Measurements from ENCODE around the gene TOB1. TPM values are rescaled to one million over a fixed set of nuclear protein-coding genes. Genes with fewer than 3 reads are reported as not detected.

TOB1 gene
- total and polyA plus RNA-seq, 2 donors (not counting 1 experiment from before 2014, with no cell fraction given): 23.3 to 28.9 TPM

DNA sequence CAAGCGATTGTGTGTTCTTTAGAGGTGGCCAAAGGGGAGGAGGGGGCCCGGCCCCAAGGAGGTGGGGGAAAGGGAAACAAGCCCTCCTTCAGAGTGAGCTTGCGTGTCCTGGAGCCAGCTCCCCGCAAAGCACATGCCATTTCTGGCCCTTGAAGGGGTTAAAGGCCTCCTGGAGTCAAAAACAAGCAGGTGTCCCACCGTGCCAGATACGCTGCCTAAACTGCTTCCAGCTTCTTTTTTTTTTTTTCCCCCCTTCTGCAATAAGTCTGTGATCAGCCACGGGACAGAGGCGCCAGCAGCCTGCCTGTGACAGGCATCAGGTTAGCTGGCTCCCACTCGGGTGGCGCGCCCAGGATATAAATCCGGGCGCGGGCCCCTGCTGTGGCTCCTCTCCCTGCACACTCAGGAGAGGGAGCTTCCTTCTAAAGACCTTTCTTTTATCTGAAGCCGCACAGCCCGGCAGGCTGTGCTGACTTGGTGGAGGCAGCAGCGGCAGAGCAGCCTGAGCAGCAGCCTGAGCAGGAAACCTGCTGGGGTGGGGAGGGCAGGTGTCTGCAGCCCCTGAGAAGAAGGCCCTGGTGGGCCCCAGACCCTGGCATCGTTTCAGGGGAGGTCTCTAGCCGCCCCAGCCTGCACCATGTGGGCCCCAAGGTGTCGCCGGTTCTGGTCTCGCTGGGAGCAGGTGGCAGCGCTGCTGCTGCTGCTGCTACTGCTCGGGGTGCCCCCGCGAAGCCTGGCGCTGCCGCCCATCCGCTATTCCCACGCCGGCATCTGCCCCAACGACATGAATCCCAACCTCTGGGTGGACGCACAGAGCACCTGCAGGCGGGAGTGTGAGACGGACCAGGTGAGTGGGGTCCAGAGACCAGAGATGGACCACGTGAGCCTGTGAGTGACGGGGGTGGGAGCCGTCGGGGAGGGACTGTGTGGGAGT is 30.6 kb downstream of the TOB1 start, which contains the start of gene WFIKKN2:
Gene WFIKKN2 (plus strand): TSS at position 286 of the 934 bp plus-strand sequence. CDS start 352 bp downstream, at position 638.
- no peaks in the 10 kb centered on the region for H3K79me2 ChIP-seq (ENCODE audit: control insufficient read depth, insufficient read depth, low read length)
- H3K27ac ChIP-seq (ENCODE audit: low read length in 2 of 2): no peak within 1 kb of the TSS
- ChIA-PET POLR2A (no interaction called here), CTCF (interaction anchor here (0.8 kb wide), 1 partner anchor 13 kb away, joined by 3 read pairs; no protein-coding TSS in a partner anchor)
- Mint-ChIP-seq H3K27ac (no peak within 1 kb of the TSS), H3K4me3 (no peak within 1 kb of the TSS), H3K4me1 (no peaks in the 10 kb centered on the region), H3K27me3 (peaks cover 11% of the 10 kb centered on the region), H3K9me3 (ENCODE audit: insufficient read depth) (no peaks in the 10 kb centered on the region)
- no peak for ATAC-seq (ENCODE audit: low read depth)
- no peak within 1 kb of the TSS for H3K4me3 ChIP-seq (ENCODE audit: control extremely low read depth in 1 of 5, extremely low read depth in 1 of 5, insufficient read depth in 1 of 5, low read depth in 2 of 5, low read length in 4 of 5)
- no peaks in the 10 kb centered on the region for H3K36me3 ChIP-seq (replicated peaks in 1 of 2; ENCODE audit: control extremely low read depth in 1 of 2, control insufficient read depth in 1 of 2, extremely low read depth in 1 of 2, insufficient read depth in 2 of 2, low read length in 1 of 2)
- 61% methylated on average over 36 of the region's 39 CpGs for WGBS (ENCODE audit: insufficient coverage)
- H3K4me1 ChIP-seq (ENCODE audit: control insufficient read depth in 2 of 2, insufficient read depth in 2 of 2, low read length in 2 of 2): no peaks in the 10 kb centered on the region
- no peak within 1 kb of the TSS for H2AFZ ChIP-seq (ENCODE audit: insufficient read depth, low read depth, low read length, poor library complexity, severe bottlenecking)
- no peaks in the 10 kb centered on the region for H4K20me1 ChIP-seq (ENCODE audit: control insufficient read depth, insufficient read depth, low read length, poor library complexity, severe bottlenecking)
- no peak for DNase-seq
- H3K9me3 ChIP-seq (ENCODE audit: control extremely low read depth in 1 of 3, control insufficient read depth in 2 of 3, insufficient read depth in 1 of 3, low read length in 2 of 3): no peaks in the 10 kb centered on the region
- intact Hi-C loops (cut with micrococcal nuclease): no loop called here
- TF ChIP-seq, protein P1, sequence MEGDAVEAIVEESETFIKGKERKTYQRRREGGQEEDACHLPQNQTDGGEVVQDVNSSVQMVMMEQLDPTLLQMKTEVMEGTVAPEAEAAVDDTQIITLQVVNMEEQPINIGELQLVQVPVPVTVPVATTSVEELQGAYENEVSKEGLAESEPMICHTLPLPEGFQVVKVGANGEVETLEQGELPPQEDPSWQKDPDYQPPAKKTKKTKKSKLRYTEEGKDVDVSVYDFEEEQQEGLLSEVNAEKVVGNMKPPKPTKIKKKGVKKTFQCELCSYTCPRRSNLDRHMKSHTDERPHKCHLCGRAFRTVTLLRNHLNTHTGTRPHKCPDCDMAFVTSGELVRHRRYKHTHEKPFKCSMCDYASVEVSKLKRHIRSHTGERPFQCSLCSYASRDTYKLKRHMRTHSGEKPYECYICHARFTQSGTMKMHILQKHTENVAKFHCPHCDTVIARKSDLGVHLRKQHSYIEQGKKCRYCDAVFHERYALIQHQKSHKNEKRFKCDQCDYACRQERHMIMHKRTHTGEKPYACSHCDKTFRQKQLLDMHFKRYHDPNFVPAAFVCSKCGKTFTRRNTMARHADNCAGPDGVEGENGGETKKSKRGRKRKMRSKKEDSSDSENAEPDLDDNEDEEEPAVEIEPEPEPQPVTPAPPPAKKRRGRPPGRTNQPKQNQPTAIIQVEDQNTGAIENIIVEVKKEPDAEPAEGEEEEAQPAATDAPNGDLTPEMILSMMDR (IDR thresholded peaks at IDR 0.05): no peak
- no peak for TF ChIP-seq EZH2 (IDR thresholded peaks at IDR 0.05; ENCODE audit: borderline replicate concordance, insufficient read depth, low read depth, low read length, poor library complexity, severe bottlenecking)
- H3K4me2 ChIP-seq (replicated peaks; ENCODE audit: low read depth, low read length, poor library complexity, severe bottlenecking): no peak within 1 kb of the TSS
- no peak within 1 kb of the TSS for H3K9ac ChIP-seq (ENCODE audit: low read length)
- H3K27me3 ChIP-seq (replicated peaks in 1 of 4; ENCODE audit: control extremely low read depth in 1 of 4, control insufficient read depth in 3 of 4, insufficient read depth in 4 of 4, low read length in 3 of 4): peaks cover 0 to 5% (median 0%) of the 10 kb centered on the region in 4 experiments
